Measurements from ENCODE around the gene KIF6.

KIF6 gene

GRCh38 chr6:39565956-39566355 lies 159.3 kb downstream of the KIF6 start:
- Histone ChIP-seq H3K9me3 (ENCODE audit: insufficient read depth, low read length) (no peaks in the 10 kb centered on the region), H3K9me2 (replicated peaks; ENCODE audit: insufficient read depth, low read length) (no peaks in the 10 kb centered on the region), H3K27me3 (ENCODE audit: low read length) (no peaks in the 10 kb centered on the region), H3K27ac (ENCODE audit: low read depth, low read length) (no peak overlapping the region), H3K9ac (ENCODE audit: low read length) (no peak overlapping the region), H3F3A (ENCODE audit: insufficient read depth) (no peaks in the 10 kb centered on the region), H3K79me2 (ENCODE audit: insufficient read depth, low read length) (no peaks in the 10 kb centered on the region), H3K36me3 (ENCODE audit: low read length) (no peaks in the 10 kb centered on the region), H2AFZ (ENCODE audit: low read depth, low read length, severe bottlenecking) (no peak overlapping the region), H3K4me3 (ENCODE audit: insufficient read depth, low read length, poor library complexity, severe bottlenecking) (no peak overlapping the region), H4K20me1 (ENCODE audit: low read depth, low read length) (no peaks in the 10 kb centered on the region), H3K4me2 (ENCODE audit: low read depth, low read length, poor library complexity, severe bottlenecking) (no peak overlapping the region)
- no peak for TF ChIP-seq EZH2phosphoT487 (conservative IDR thresholded peaks at IDR 0.05; ENCODE audit: low read length)
- no peak for TF ChIP-seq CTCF (IDR thresholded peaks at IDR 0.05; ENCODE audit: insufficient read depth, low read length, poor library complexity, severe bottlenecking)

- no peak for TF ChIP-seq CTCF (IDR thresholded peaks at IDR 0.05; ENCODE audit: insufficient read depth, low read length, poor library complexity, severe bottlenecking)
- no peak for TF ChIP-seq EZH2phosphoT487 (conservative IDR thresholded peaks at IDR 0.05; ENCODE audit: low read length)
- Histone ChIP-seq H3K4me3 (ENCODE audit: insufficient read depth, low read length, poor library complexity, severe bottlenecking) (no peak overlapping the region), H3K9me3 (ENCODE audit: insufficient read depth, low read length) (no peaks in the 10 kb centered on the region), H2AFZ (ENCODE audit: low read depth, low read length, severe bottlenecking) (no peak overlapping the region), H3K27me3 (ENCODE audit: low read length) (no peaks in the 10 kb centered on the region), H3K9me2 (replicated peaks; ENCODE audit: insufficient read depth, low read length) (no peaks in the 10 kb centered on the region), H3K27ac (ENCODE audit: low read depth, low read length) (no peak overlapping the region), H3K79me2 (ENCODE audit: insufficient read depth, low read length) (no peaks in the 10 kb centered on the region), H3K9ac (ENCODE audit: low read length) (no peak overlapping the region), H3K4me2 (ENCODE audit: low read depth, low read length, poor library complexity, severe bottlenecking) (no peak overlapping the region), H3K36me3 (ENCODE audit: low read length) (no peaks in the 10 kb centered on the region), H3F3A (ENCODE audit: insufficient read depth) (no peaks in the 10 kb centered on the region), H4K20me1 (ENCODE audit: low read depth, low read length) (no peaks in the 10 kb centered on the region)
These were observed 161.5 kb downstream of the KIF6 start for GRCh38 chr6:39563566-39564311.

- no peaks in the 10 kb centered on the region for H3F3A ChIP-seq (ENCODE audit: insufficient read depth)
- H3K36me3 ChIP-seq (ENCODE audit: low read length) = no peaks in the 10 kb centered on the region
- no peak overlapping the region for H3K4me3 ChIP-seq (ENCODE audit: insufficient read depth, low read length, poor library complexity, severe bottlenecking)
- no peaks in the 10 kb centered on the region for H4K20me1 ChIP-seq (ENCODE audit: low read depth, low read length)
- no peaks in the 10 kb centered on the region for H3K79me2 ChIP-seq (ENCODE audit: insufficient read depth, low read length)
- no peaks in the 10 kb centered on the region for H3K9me2 ChIP-seq (replicated peaks; ENCODE audit: insufficient read depth, low read length)
- TF ChIP-seq EZH2phosphoT487 (conservative IDR thresholded peaks at IDR 0.05; ENCODE audit: low read length) (no peak), CTCF (IDR thresholded peaks at IDR 0.05; ENCODE audit: insufficient read depth, low read length, poor library complexity, severe bottlenecking) (no peak)
- H3K27ac ChIP-seq (ENCODE audit: low read depth, low read length) = no peak overlapping the region
- no peaks in the 10 kb centered on the region for H3K9me3 ChIP-seq (ENCODE audit: insufficient read depth, low read length)
- no peak overlapping the region for H2AFZ ChIP-seq (ENCODE audit: low read depth, low read length, severe bottlenecking)
- H3K27me3 ChIP-seq (ENCODE audit: low read length) = no peaks in the 10 kb centered on the region
- H3K9ac ChIP-seq (ENCODE audit: low read length) = no peak overlapping the region
- no peak overlapping the region for H3K4me2 ChIP-seq (ENCODE audit: low read depth, low read length, poor library complexity, severe bottlenecking)
These were observed 163.5 kb downstream of the KIF6 start for GRCh38 chr6:39561536-39562266.
